Endothelial cell of umbilical vein (primary cell): ENCODE measurements around the gene IL22RA1. TPM values are rescaled to one million over a fixed set of nuclear protein-coding genes. Genes with fewer than 3 reads are reported as not detected.

ENCODE experiments used
- BruUV-seq: library from RNA; stranded (reverse); fragments of 400-500 nt; replicated peaks from 2 replicates; lab custom pipeline; 2021; lab: Mats Ljungman, UMichigan
- CTCF ChIA-PET: fragments of 300-600, 350-600 bp; sonication (Branson Sonifier 250); formaldehyde crosslinking; loops from one replicate; lab custom pipeline; 2021; ENCODE audit warnings: antibody characterized with exemption, inconsistent platforms; lab: Charles Lee
- POLR2A ChIA-PET: fragments of 300-600, 350-600 bp; sonication (Branson Sonifier 250); formaldehyde crosslinking; loops from one replicate; lab custom pipeline; 2021; ENCODE audit warnings: antibody characterized with exemption, inconsistent platforms; lab: Charles Lee
- DNase-seq: peaks from one replicate; pipeline ENCODE4 v3.0.0-alpha.2; 2011; ENCODE audit warnings: low read depth, low spot score
- FAIRE-seq: peaks from 2 replicates; lab custom pipeline; 2011; peaks lifted over from hg19 to GRCh38; lab: Jason Lieb, UNC
- H2AFZ ChIP-seq: 2 replicates; pipeline ENCODE4 v1.6.0; 2012; ENCODE audit warnings: low read depth, low read length, control low read depth, inconsistent platforms
- H3K27ac ChIP-seq: 2 replicates; pipeline ENCODE4 v1.5.1; 2011; ENCODE audit warnings: low read depth, mild to moderate bottlenecking, control low read depth, low read length, moderate library complexity; ENCODE audit not compliant: insufficient read depth
- H3K27me3 ChIP-seq, 2 experiments: 2 replicates each; pipeline versions ENCODE4 v1.6.0 to v1.6.1; 2011; ENCODE audit warnings: low read length in 2 of 2, mixed read lengths in 1 of 2; ENCODE audit not compliant: control insufficient read depth in 2 of 2, insufficient read depth in 2 of 2
- H3K36me3 ChIP-seq, 2 experiments: 2 replicates in 1 of 2; 3 replicates in 1 of 2; pipeline ENCODE4 v1.5.1; 2011; ENCODE audit warnings: low read length in 2 of 2, mild to moderate bottlenecking in 1 of 2, moderate library complexity in 1 of 2; ENCODE audit not compliant: control insufficient read depth in 2 of 2, insufficient read depth in 2 of 2; ENCODE audit errors: extremely low read depth in 1 of 2
- H3K4me1 ChIP-seq: 3 replicates; pipeline ENCODE4 v1.5.1; 2011; ENCODE audit warnings: mild to moderate bottlenecking, low read length; ENCODE audit not compliant: control insufficient read depth, insufficient read depth; ENCODE audit errors: extremely low read depth
- H3K4me2 ChIP-seq: 2 replicates; pipeline ENCODE4 v1.6.1; 2011; ENCODE audit warnings: low read length, control low read depth, mixed read lengths; ENCODE audit not compliant: insufficient read depth
- H3K4me3 ChIP-seq, 3 experiments: fragments of 200-600 bp in 1 of 3; sonication (generic), shearing (Covaris generic) in 1 of 3; replicated peaks in 1 of 3; 2 replicates each; pipeline ENCODE4 v1.5.1; 2011 to 2016; ENCODE audit warnings: control low read depth in 3 of 3, low read length in 3 of 3, mild to moderate bottlenecking in 2 of 3, inconsistent platforms in 1 of 3, low read depth in 1 of 3, moderate library complexity in 1 of 3; ENCODE audit not compliant: insufficient read depth in 1 of 3
- H3K79me2 ChIP-seq: 2 replicates; pipeline ENCODE4 v1.6.0; 2012; ENCODE audit warnings: low read length, inconsistent platforms; ENCODE audit not compliant: control insufficient read depth, insufficient read depth
- H3K9ac ChIP-seq: replicated peaks from 2 replicates; pipeline ENCODE3; 2011; ENCODE audit warnings: low read length, control low read depth; ENCODE audit not compliant: insufficient read depth; ENCODE audit errors: extremely low read depth
- H3K9me1 ChIP-seq: replicated peaks from 3 replicates; pipeline ENCODE4 v1.6.0; 2011; ENCODE audit warnings: mild to moderate bottlenecking, low read length; ENCODE audit not compliant: control insufficient read depth, insufficient read depth; ENCODE audit errors: extremely low read depth
- H3K9me3 ChIP-seq: replicated peaks from 2 replicates; pipeline ENCODE4 v1.5.1; 2012; ENCODE audit warnings: low read length, inconsistent platforms; ENCODE audit not compliant: control insufficient read depth, insufficient read depth
- H4K20me1 ChIP-seq: replicated peaks from 2 replicates; pipeline ENCODE3; 2011; ENCODE audit warnings: mild to moderate bottlenecking, low read length; ENCODE audit not compliant: control insufficient read depth, insufficient read depth; ENCODE audit errors: extremely low read depth
- EZH2 ChIP-seq: IDR thresholded peaks from 2 replicates; pipeline ENCODE4 v1.6.1; 2012; ENCODE audit warnings: borderline replicate concordance, low read depth, mild to moderate bottlenecking, moderate library complexity, low read length, inconsistent platforms; ENCODE audit not compliant: severe bottlenecking
- FOS ChIP-seq: IDR thresholded peaks from 2 replicates; pipeline ENCODE4 v1.6.1; 2011; ENCODE audit warnings: mild to moderate bottlenecking, low read length, moderate library complexity, borderline replicate concordance; ENCODE audit not compliant: insufficient read depth
- GATA2 ChIP-seq: IDR thresholded peaks from 2 replicates; pipeline ENCODE4 v1.7.0; 2011; ENCODE audit warnings: low read depth, mild to moderate bottlenecking, moderate library complexity, mixed read lengths, low read length; ENCODE audit not compliant: insufficient read length, insufficient read depth
- JUN ChIP-seq: IDR thresholded peaks from 2 replicates; pipeline ENCODE4 v1.6.1; 2011; ENCODE audit warnings: borderline replicate concordance, low read depth; ENCODE audit not compliant: insufficient read length, insufficient read depth
- MYC ChIP-seq: IDR thresholded peaks from one replicate; pipeline ENCODE4 v1.6.1; 2011; ENCODE audit warnings: mild to moderate bottlenecking, low read depth, low read length
- POLR2A ChIP-seq: IDR thresholded peaks from 2 replicates; pipeline ENCODE4 v1.6.1; 2012; ENCODE audit warnings: low read depth, mild to moderate bottlenecking, control low read depth, low read length
- POLR2AphosphoS5 ChIP-seq: IDR thresholded peaks from 2 replicates; pipeline ENCODE4 v1.6.1; 2012; ENCODE audit warnings: low read depth, mild to moderate bottlenecking, control low read depth, low read length, moderate library complexity; ENCODE audit not compliant: insufficient read depth
- dilution Hi-C: fragments of 300-500 bp; cut with MboI; formaldehyde crosslinking; loops from one replicate; pipeline ENCODE4 v1.15.0; 2019; ENCODE audit warnings: low sequenced_read_pairs; ENCODE audit not compliant: extremely low pct_ligation_motif_present
- intact Hi-C: fragments of 100-400 bp; cut with micrococcal nuclease; formaldehyde crosslinking; loops from one replicate; pipeline ENCODE4 v1.10.0; 2022
- polyA plus RNA-seq, 4 experiments: library from polyadenylated mRNA; depleted of rRNA in 3 of 4; stranded (reverse) in 3 of 4; unstranded in 1 of 4; fragments of >200 nt; gene quantifications; 2 replicates each; pipeline versions ENCODE4 v1.2.1 to v1.2.3, GENCODE V29; 2011 to 2012; ENCODE audit warnings: missing spikeins in 1 of 4
- total RNA-seq: library from RNA; stranded (reverse); gene quantifications from 2 replicates; pipeline ENCODE4 v1.2.3, GENCODE V29; 2021
- TF ChIP-seq, protein P1 (sequence below): IDR thresholded peaks from 2 replicates; pipeline ENCODE4 v1.6.1; 2011; ENCODE audit not compliant: insufficient read depth, insufficient read length
- TF ChIP-seq, protein P2 (sequence below), 2 donors: IDR thresholded peaks; 1 replicate in 1 of 2; 2 replicates in 1 of 2; pipeline ENCODE4 v1.5.1; 2011; ENCODE audit warnings: low read length in 2 of 2, mild to moderate bottlenecking in 2 of 2, moderate library complexity in 2 of 2, control low read depth in 1 of 2, inconsistent platforms in 1 of 2, low read depth in 1 of 2; ENCODE audit not compliant: insufficient read depth in 1 of 2; ENCODE audit errors: extremely low read depth in 1 of 2

Gene IL22RA1
- total and polyA plus RNA-seq, 2 donors (not counting 3 experiments of a cell fraction or from before 2014, with no cell fraction given) = not detected

DNA sequence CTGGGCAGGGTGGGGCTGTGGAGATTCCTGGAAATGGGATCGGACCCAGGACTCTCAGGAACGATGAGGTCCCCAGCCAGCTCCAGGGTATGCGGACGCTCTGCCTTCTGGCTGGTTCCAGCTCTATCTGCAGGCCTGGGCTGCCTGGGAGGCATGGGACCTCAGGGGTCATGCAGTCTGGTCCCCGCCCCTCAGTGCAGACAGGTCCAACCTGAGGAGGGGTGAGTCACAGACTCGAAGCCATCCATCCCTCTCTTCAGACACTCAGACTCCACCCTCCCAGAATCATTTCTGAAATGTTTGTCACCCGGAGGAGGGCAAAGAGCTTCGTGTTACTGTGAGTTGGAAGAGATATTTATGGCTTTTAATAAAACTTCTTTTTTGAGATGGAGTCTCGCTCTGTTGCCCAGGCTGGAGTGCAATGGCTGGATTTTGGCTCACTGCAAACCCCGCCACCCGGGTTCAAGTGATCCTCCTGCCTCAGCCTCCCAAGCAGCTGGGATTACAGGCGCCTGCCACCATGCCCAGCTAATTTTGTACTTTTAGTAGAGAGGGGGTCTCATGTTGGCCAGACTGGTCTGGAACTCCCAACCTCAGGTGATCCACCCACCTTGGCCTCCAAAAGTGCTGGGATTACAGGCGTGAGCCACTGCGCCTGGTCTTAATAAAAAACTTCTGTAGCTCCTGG is 25.1 kb downstream of the IL22RA1 start:
- Histone ChIP-seq H3K27me3 (peaks cover 0 to 2% of the 10 kb centered on the region in 2 experiments), H3K4me1 (no peaks in the 10 kb centered on the region), H3K9ac (no peak overlapping the region), H3K9me1 (no peaks in the 10 kb centered on the region), H3K79me2 (no peaks in the 10 kb centered on the region), H4K20me1 (no peaks in the 10 kb centered on the region), H3K27ac (no peak overlapping the region), H3K36me3 (no peaks in the 10 kb centered on the region), H3K4me3 (no peak overlapping the region), H2AFZ (no peak overlapping the region), H3K9me3 (no peaks in the 10 kb centered on the region), H3K4me2 (no peak overlapping the region)
- intact Hi-C loops = no loop called here
- no peak for TF ChIP-seq EZH2
- TF ChIP-seq GATA2 = no peak
- no peak for TF ChIP-seq MYC
- TF ChIP-seq, protein P1, sequence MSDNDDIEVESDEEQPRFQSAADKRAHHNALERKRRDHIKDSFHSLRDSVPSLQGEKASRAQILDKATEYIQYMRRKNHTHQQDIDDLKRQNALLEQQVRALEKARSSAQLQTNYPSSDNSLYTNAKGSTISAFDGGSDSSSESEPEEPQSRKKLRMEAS = no peak
- TF ChIP-seq POLR2A = no peak
- TF ChIP-seq JUN = no peak
- dilution Hi-C loops = no loop called here
- ChIA-PET CTCF (interaction anchor here (0.6 to 3.5 kb wide), 2 partner anchors 26 to 47 kb away, joined by 3 to 13 read pairs; no protein-coding TSS in a partner anchor), POLR2A (no interaction called here)
- DNase-seq (no peak), FAIRE-seq (no peak)
- BruUV-seq = no TSS peak

DNA sequence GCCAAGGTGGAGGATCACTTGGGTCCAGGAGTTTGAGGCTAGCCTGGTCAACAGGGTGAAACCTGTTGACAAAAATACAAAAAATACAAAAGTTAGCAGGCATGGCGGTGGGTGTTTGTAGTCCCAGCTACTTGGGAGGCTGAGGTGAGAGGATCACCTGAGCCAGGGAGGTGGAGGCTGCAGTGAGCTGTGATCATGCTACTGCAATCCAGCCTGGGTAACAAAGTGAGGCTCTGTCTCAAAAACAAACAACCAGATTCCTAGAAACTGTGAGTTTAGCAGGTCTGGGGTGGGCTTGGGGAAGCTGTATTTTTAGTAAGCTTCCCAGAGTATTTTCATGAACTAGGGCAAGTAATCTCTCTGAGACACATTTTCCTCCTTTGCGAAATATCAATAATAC is 25.8 kb downstream of the IL22RA1 start:
- Histone ChIP-seq H3K9me3 (no peaks in the 10 kb centered on the region), H4K20me1 (no peaks in the 10 kb centered on the region), H3K9me1 (no peaks in the 10 kb centered on the region), H3K4me3 (no peak overlapping the region), H3K27ac (no peak overlapping the region), H3K4me2 (no peak overlapping the region), H3K27me3 (peaks cover 0 to 2% of the 10 kb centered on the region in 2 experiments), H3K36me3 (no peaks in the 10 kb centered on the region), H3K79me2 (no peaks in the 10 kb centered on the region), H3K4me1 (no peaks in the 10 kb centered on the region), H2AFZ (no peak overlapping the region), H3K9ac (no peak overlapping the region)
- dilution Hi-C loops (no loop called here), intact Hi-C loops (no loop called here)
- TF ChIP-seq, protein P2, sequence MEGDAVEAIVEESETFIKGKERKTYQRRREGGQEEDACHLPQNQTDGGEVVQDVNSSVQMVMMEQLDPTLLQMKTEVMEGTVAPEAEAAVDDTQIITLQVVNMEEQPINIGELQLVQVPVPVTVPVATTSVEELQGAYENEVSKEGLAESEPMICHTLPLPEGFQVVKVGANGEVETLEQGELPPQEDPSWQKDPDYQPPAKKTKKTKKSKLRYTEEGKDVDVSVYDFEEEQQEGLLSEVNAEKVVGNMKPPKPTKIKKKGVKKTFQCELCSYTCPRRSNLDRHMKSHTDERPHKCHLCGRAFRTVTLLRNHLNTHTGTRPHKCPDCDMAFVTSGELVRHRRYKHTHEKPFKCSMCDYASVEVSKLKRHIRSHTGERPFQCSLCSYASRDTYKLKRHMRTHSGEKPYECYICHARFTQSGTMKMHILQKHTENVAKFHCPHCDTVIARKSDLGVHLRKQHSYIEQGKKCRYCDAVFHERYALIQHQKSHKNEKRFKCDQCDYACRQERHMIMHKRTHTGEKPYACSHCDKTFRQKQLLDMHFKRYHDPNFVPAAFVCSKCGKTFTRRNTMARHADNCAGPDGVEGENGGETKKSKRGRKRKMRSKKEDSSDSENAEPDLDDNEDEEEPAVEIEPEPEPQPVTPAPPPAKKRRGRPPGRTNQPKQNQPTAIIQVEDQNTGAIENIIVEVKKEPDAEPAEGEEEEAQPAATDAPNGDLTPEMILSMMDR (IDR thresholded peaks at IDR 0.05; ENCODE audit: extremely low read depth in 1 of 2, insufficient read depth in 1 of 2, low read depth in 1 of 2, low read length in 2 of 2) = no peak
- TF ChIP-seq POLR2AphosphoS5 (no peak), JUN (no peak), FOS (no peak), EZH2 (no peak), MYC (no peak)
- no TSS peak for BruUV-seq
- DNase-seq = no peak
- FAIRE-seq = no peak
- POLR2A ChIA-PET = no interaction called here
- CTCF ChIA-PET = interaction anchor here (0.8 to 3.5 kb wide), 2 partner anchors 33 to 46 kb away, joined by 3 to 13 read pairs; no protein-coding TSS in a partner anchor
